GM10266 (cell line): Measurements from ENCODE around the gene MANBA.

Experiments used
- DNase-seq: peaks from one replicate; pipeline ENCODE4 v3.0.0; 2012; ENCODE audit errors: extremely low spot score
- CTCF ChIP-seq: IDR thresholded peaks from 2 replicates; pipeline ENCODE4 v1.5.1; 2012; ENCODE audit warnings: mild to moderate bottlenecking, low read depth; ENCODE audit not compliant: control insufficient read depth, insufficient read depth; ENCODE audit errors: missing control alignments

Gene MANBA

GRCh38 chr4:102640669-102641068 lies 120.1 kb downstream of the MANBA start:
- no peak for DNase-seq
- TF ChIP-seq CTCF: no peak

- TF ChIP-seq CTCF: no peak
- no peak for DNase-seq
These were observed 121.2 kb downstream of the MANBA start for GRCh38 chr4:102639598-102639997.

GRCh38 chr4:102638621-102639020 lies 122.1 kb downstream of the MANBA start:
- TF ChIP-seq CTCF: no peak
- no peak for DNase-seq

- DNase-seq: no peak
- TF ChIP-seq CTCF: no peak
These were observed 123.4 kb downstream of the MANBA start for GRCh38 chr4:102637391-102637790.

GRCh38 chr4:102633100-102633499 lies 127.7 kb downstream of the MANBA start:
- DNase-seq: no peak

GRCh38 chr4:102632241-102633065 lies 128.3 kb downstream of the MANBA start:
- no peak for TF ChIP-seq CTCF
- DNase-seq: no peak

More at GRCh38 chr4:102633100-102633499, 127.7 kb downstream of the MANBA start:
- TF ChIP-seq CTCF: no peak

- TF ChIP-seq CTCF: no peak
- DNase-seq: no peak
These were observed 129.2 kb downstream of the MANBA start for GRCh38 chr4:102631616-102632015.
